Parathyroid adenoma (tissue), 2 donors: Measurements from ENCODE around the gene ICA1L.

Experiments
- H2AFZ ChIP-seq: fragments of 300-600 bp; sonication (generic); one replicate; pipeline ENCODE4 v1.7.0; 2017; ENCODE audit warnings: antibody characterized with exemption, mild to moderate bottlenecking
- H3K27ac ChIP-seq: fragments of 300-600 bp; sonication (generic); one replicate; pipeline ENCODE4 v1.7.0; 2017
- H3K27me3 ChIP-seq: fragments of 300-600 bp; sonication (generic); one replicate; pipeline ENCODE4 v1.7.0; 2017; ENCODE audit warnings: low read length; ENCODE audit not compliant: control insufficient read depth, insufficient read depth
- H3K36me3 ChIP-seq: fragments of 300-600 bp; sonication (generic); one replicate; pipeline ENCODE4 v1.7.0; 2017; ENCODE audit warnings: low read length; ENCODE audit not compliant: control insufficient read depth, insufficient read depth
- H3K4me1 ChIP-seq: fragments of 300-600 bp; sonication (generic); one replicate; pipeline ENCODE4 v1.7.0; 2017; ENCODE audit warnings: control low read depth
- H3K4me2 ChIP-seq: fragments of 300-600 bp; sonication (generic); one replicate; pipeline ENCODE4 v1.7.0; 2017; ENCODE audit warnings: low read length
- H3K4me3 ChIP-seq: fragments of 300-600 bp; sonication (generic); one replicate; pipeline ENCODE4 v1.7.0; 2017; ENCODE audit warnings: low read depth, low read length
- H3K79me2 ChIP-seq: fragments of 300-600 bp; sonication (generic); one replicate; pipeline ENCODE4 v1.7.0; 2017; ENCODE audit warnings: control low read depth
- H3K9ac ChIP-seq: fragments of 300-600 bp; sonication (generic); one replicate; pipeline ENCODE4 v1.7.0; 2017; ENCODE audit warnings: mild to moderate bottlenecking
- H3K9me3 ChIP-seq: fragments of 300-600 bp; sonication (generic); one replicate; pipeline ENCODE4 v1.7.0; 2017; ENCODE audit warnings: low read length; ENCODE audit not compliant: control insufficient read depth
- CTCF ChIP-seq: fragments of 300-600 bp; sonication (generic); IDR thresholded peaks from one replicate; pipeline ENCODE4 v1.7.0; 2017; ENCODE audit warnings: antibody characterized with exemption, mild to moderate bottlenecking
- donor health status: primary hyperparathyroidism.

The ICA1L gene

DNA sequence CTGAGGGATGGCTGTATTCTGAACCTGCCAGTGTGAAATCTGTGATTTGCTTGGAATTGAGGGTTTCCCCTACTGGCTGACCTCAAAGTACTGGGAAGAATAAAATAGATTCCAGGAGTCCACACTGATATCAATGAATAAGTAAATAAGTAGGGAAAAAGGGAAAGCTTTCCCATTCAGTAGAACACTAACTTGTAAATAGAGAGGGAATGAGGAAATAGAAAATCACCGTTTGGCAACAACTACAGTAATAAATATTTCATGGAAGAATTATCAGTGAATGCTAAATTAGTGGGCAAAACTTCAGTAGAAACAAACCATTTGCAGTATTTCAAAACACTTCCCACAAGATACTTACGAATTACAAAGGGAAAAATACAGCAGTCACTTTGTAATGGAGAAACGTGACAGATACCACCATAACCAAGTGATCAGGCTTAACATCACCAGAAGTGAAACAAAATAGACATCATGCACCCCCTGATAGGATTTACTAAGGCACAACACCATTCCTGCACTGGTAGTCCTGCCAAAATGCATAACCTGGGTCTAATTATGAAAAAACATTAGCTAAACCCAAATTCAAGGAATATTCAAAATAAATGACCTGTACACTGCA is 88.5 kb downstream of the ICA1L start:
- Histone ChIP-seq H3K79me2 (no peaks in the 10 kb centered on the region), H3K36me3 (no peaks in the 10 kb centered on the region)

DNA sequence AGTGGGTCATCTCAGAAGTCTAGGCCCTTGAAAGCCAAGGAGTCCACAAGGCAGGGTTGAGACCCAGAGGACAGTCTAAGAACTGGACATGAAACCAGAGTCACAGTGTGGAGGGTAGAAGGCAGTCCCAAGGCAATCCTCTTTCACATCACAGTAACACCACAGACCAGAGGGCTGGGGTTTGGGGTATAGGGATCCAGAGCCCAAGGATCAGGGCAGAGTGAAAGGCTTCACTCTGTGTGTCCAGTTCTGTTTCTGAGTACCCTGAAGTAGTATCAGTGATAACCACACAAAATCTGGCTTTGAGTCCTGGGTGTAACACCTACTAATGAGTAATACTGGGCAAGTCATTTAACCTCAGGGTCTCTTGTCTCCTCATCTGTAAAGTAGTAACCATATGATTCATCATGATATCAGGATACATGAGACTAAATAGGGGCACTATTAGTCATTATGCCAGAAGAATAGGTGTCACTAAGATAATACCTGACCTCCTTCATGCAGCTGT is 91.0 kb downstream of the ICA1L start:
- Histone ChIP-seq H3K4me1 (no peaks in the 10 kb centered on the region), H3K9ac (no peak overlapping the region), H3K9me3 (no peaks in the 10 kb centered on the region), H3K4me2 (no peak overlapping the region), H3K4me3 (no peak overlapping the region), H3K27me3 (no peaks in the 10 kb centered on the region), H3K36me3 (no peaks in the 10 kb centered on the region), H3K79me2 (no peaks in the 10 kb centered on the region), H2AFZ (no peak overlapping the region), H3K27ac (no peak overlapping the region)
- no peak for TF ChIP-seq CTCF

More for the DNA sequence above, 88.5 kb downstream of the ICA1L start:
- Histone ChIP-seq H3K4me1 (peaks cover under 1% of the 10 kb centered on the region), H3K9ac (no peak overlapping the region), H3K9me3 (no peaks in the 10 kb centered on the region), H3K4me2 (no peak overlapping the region), H2AFZ (no peak overlapping the region), H3K27me3 (no peaks in the 10 kb centered on the region), H3K4me3 (no peak overlapping the region), H3K27ac (no peak overlapping the region)
- TF ChIP-seq CTCF = no peak

- Histone ChIP-seq H3K27ac (no peak overlapping the region), H3K79me2 (no peaks in the 10 kb centered on the region), H3K9me3 (no peaks in the 10 kb centered on the region), H3K36me3 (no peaks in the 10 kb centered on the region), H3K4me2 (no peak overlapping the region), H3K4me1 (no peaks in the 10 kb centered on the region), H3K4me3 (no peak overlapping the region), H2AFZ (no peak overlapping the region), H3K27me3 (no peaks in the 10 kb centered on the region), H3K9ac (no peak overlapping the region)
- TF ChIP-seq CTCF = no peak
These were observed 93.3 kb downstream of the ICA1L start for GRCh38 chr2:202778217-202778616.

DNA sequence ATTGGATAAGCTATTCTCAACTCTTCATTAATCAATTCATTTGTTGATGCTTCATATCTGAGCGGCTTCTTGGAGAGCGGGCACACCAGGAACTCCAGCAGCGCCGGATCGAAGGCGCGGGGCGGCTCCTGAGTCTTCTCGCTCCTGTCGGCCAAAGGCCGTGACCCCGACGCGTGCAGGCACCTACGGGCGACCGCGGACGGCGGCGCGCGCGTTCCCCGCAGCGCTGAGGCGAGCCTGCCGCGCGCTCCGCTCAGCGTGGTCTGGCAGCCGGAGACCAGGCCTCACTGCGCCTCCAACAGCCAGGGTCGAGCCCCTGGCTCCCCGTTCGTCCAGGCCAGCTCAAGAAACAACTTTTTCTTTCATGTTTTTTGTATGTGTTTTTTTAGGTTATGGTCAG is 97.5 kb downstream of the ICA1L start:
- Histone ChIP-seq H3K4me1 (peaks cover 16% of the 10 kb centered on the region), H3K36me3 (no peaks in the 10 kb centered on the region), H2AFZ (no peak overlapping the region), H3K4me3 (no peak overlapping the region), H3K79me2 (no peaks in the 10 kb centered on the region), H3K9me3 (no peaks in the 10 kb centered on the region), H3K27me3 (no peaks in the 10 kb centered on the region), H3K27ac (no peak overlapping the region), H3K4me2 (no peak overlapping the region), H3K9ac (no peak overlapping the region)
- no peak for TF ChIP-seq CTCF
